GM19438 (cell line): ENCODE measurements around the gene CD80.

Source experiments
- ATAC-seq: cut with Tn5 transposase; IDR thresholded peaks from one replicate; pipeline ENCODE4 v1.9.1; 2021; ENCODE audit warnings: low read depth; ENCODE audit not compliant: unreplicated experiment

The CD80 gene

DNA sequence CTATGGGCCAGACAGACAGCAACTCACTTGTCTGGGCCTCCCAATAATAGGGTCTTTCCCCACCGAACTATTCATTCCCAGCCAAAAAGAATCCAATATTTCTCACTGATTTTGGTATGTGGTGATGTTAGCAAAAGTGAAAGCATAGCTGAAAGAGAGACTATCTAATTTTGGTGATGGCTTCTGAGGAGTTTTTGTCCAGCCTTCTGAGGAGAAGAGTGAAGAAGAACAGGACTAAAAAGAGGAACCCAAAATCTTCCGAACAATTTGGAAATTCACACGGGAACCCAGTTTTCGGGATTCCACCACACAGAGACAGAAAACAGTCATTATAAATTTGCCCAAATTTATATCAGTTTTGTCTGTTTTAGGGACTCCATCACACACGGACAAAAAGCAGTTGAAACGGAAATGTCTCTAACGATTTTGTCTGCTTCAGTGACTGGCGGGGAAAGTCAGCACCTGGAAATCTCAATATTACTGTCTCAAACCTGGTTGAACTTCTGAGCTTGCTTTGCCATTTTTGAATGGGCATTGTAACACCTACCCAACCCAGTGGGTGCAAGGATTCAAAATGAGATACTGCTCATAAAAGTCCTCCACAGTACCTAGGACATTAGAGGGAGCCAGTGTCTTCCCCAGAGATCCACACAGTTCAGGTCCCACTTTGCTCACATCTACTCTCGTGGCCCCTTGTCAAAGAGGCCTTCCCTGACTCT lies 9.1 kb downstream of the CD80 start:
- ATAC-seq: no peak

DNA sequence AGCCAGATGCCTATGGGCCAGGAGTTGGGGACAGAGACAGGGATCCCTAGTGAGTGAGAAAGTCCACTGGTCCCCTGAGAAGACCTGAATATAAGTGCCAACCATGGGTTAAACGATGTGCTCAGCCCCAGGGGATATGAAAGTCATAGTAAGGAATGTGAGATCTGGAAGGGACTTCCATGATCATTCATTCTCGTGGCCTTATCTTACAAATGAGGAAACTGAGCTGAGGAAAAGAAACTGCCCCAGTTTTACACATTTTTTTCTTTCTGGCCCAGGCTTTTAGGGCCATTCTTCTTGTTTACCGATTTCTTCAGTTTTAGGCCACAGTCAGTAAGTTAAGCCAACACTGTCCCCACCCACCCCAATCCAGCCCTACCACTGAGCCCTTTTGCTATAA lies 11.1 kb downstream of the CD80 start:
- no peak for ATAC-seq

DNA sequence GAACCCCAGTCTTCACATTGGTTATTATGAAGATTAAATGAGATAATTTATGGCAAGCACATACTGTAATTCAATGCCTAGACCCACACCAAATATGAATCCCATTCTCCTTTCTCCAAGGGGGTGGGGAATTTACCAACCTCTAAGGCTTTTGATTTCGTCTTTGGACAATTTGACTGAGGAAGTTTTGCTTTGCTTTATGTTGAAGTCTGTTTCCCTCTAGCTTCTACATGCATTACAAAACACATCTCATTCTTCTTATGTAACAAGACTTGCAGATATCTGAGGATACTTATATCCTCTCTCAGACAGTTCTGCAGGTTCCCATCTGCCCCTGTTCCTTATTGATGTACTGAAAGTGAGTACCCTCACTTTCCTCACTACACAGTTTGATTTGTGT lies 12.2 kb downstream of the CD80 start:
- no peak for ATAC-seq

GRCh38 chr3:119543147-119543546 lies 16.3 kb downstream of the CD80 start:
- no peak for ATAC-seq

DNA sequence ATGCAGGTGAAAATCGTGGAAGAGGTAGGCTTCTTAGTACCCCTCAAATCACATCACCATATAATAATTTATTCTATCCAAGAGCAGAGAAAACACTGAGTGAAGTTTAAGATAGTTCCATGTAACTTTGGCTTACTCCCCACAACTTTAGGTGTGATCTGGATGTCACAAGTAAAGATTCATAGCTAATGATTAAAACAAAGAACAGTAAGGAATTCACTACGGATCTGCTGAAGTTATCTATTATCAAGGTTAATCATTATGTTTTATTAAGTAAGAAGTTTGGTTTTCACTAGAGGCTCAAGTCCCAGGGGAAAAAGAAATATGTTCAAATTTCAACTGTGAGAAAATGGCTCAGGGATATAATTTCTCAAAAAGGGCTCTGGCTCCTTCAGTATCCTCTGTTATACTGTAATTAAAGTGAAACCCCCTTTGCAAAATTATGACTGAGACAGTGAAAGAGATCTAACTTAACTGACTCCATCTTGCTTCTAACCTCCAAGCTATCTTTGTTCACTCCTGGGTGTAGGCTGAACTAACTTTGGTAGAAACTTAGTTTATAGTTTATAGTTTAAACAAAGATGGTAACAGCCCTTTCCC lies 17.1 kb downstream of the CD80 start:
- peak; percentile 59 for ATAC-seq

DNA sequence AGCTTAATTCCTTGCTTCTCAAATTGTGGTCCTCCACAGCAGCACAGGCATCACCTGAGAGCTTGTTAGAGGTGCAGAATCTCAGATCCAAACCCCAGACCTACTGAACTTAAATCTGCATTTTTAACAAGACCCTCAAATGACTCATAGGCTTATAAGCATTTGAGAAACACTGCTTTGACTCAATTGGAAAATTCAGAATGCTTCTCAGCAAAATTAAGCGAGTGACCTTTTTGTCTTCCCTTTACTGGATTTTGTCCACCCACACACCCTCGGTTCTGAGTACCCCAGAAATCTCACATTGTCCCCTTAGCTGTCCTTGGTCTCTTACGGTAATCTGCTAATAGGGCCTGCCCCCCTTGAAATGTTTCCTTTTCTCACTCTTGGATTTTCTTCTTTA lies 17.9 kb downstream of the CD80 start:
- ATAC-seq: no peak

DNA sequence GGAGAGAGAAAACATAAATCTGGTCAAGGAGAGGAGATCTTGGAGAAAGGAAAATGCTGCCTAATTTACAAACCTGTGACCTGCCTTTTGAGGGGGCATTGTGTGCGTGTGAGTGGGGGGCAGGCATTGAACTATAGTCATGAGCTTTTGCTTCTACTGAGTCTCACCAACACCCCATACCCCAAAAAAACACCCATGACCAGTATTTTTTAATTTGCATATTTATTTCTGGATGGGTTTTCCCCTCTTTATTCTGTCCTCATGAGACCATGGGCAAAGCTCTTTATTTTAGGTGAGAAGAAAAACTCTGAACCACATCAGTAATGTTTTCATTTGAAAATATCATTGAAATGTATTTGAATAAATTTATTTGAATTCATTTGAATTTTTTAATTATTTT lies 20.6 kb downstream of the CD80 start:
- ATAC-seq: no peak

GRCh38 chr3:119536757-119537156 lies 22.7 kb downstream of the CD80 start:
- no peak for ATAC-seq

GRCh38 chr3:119534296-119534695 lies 25.1 kb downstream of the CD80 start:
- no peak for ATAC-seq

GRCh38 chr3:119531151-119531550 lies 28.3 kb downstream of the CD80 start:
- ATAC-seq: no peak

- no peak for ATAC-seq
Measured at GRCh38 chr3:119530456-119530855, 29.0 kb downstream of the CD80 start.

GRCh38 chr3:119529883-119530282 lies 29.5 kb downstream of the CD80 start:
- ATAC-seq: no peak

- ATAC-seq: no peak
Measured at GRCh38 chr3:119527714-119528113, 31.7 kb downstream of the CD80 start.

DNA sequence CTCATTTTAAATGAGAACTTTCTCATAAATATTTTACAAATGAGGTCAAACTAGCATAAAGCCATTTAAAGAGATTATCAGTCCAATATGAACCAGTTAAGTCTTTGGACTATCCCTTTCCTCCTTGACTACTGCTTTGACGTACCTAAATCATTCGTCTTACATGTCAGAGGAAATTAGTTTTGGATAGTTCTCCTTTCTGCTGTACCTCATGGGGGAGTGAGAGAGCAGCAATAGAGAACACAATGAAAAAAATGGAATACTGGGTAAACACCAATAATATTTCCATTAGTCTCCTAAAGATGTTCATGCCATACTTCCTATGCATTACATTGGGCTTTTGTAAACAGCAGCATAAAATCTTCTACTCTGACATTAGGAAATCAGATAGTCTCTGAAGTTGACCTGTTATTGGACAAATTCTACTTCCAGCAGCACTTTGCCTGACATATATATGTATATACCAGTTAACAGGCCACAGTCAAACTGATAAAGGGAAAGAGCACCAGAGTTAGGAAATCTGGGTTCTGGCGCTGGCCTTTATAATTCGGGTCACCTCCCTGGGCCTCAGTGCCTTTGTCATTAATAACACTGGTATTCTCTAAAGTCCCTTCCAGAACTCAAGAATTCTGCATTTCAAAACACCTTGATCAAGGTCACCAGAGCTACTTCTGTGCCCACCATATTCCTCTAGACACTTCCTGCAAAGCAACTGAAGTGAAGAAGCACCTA lies 34.3 kb downstream of the CD80 start:
- ATAC-seq: no peak

- no peak for ATAC-seq
Measured at GRCh38 chr3:119518026-119518425, 41.4 kb downstream of the CD80 start.

GRCh38 chr3:119517112-119517511 lies 42.3 kb downstream of the CD80 start:
- no peak for ATAC-seq

DNA sequence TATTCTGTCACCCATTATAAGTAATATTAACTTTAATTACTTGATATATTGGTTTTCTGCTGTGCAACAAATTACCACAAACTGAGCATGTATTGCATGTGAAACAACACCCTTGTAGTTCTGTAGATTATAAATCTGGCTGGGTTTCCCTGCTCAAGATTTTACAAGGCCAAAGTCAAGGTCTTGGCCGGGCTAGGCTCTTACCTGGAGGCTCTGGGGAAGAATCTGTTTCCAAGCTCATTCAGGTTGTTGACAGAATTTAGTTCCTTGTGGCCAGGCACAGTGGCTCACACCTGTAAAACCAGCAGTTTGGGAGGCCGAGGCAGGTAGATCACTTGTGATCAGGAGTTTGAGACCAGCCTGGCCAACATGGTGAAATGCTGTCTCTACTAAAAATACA lies 44.8 kb downstream of the CD80 start:
- ATAC-seq: no peak

- no peak for ATAC-seq
Measured at GRCh38 chr3:119510690-119511089, 48.7 kb downstream of the CD80 start.

DNA sequence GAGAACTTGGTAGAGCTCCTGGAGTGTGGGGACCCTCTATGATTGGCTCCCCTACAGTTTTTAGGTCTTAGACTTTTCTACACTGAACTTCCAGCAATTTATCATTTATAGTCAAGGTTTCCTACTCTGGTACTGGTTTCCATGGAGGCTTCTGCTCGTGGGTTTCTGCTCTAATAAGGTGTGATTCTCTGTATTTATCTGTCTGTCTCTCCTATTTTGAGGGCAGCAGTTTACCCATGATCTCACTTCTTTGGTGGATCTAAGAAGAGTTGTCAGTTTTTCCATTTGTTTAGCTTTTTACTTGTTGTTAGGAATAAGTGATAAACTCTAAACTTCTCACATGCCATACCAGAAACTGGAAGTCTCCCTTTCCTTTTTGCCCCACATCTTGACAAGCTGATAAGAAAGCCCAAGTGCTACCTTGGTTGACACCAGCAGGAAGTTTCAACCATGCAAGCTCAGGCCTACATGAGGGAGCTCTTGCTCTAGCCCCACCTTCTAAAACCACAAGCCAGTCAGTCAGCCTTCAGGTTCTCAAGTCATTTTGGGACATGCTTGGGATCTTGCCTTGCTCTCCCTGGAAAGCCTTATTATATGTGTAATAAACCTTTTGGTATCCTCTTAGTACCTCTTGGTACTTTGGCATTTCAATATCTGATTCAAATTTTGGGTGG lies 51.1 kb downstream of the CD80 start:
- ATAC-seq: no peak

GRCh38 chr3:119507404-119507803 lies 52.0 kb downstream of the CD80 start:
- ATAC-seq: no peak

- ATAC-seq: no peak
Measured at GRCh38 chr3:119506631-119507030, 52.8 kb downstream of the CD80 start.
